ENCODE data around the gene TMPRSS6. TPM values are rescaled to one million over a fixed set of nuclear protein-coding genes. Genes with fewer than 3 reads are reported as not detected.

The TMPRSS6 gene
- total and polyA plus RNA-seq, 2 of the 8 experiments (the other 6 are each of a cell fraction or from before 2014, with no cell fraction given), result 0.02 TPM; not detected in 1

DNA sequence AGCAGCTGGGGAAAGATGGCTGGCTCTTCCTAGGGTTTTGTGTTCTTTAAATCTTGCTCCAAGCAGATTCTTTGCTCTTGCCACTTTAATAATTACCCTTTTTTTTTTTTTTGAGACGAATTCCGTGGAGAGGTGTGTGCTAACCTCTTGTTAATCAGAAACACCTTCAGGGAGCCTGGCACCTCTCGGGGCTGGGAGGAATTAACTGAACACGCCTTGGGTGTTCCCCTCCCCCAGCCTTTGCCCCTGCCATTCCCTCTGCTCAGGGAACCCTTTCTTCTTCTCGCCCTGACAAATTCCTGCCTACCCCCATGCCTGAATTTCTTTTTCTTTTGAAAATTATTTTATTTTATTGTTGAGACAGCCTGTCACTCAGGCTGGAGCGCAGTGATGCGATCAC is 17.5 kb downstream of the TMPRSS6 start:
- Histone ChIP-seq H3K9ac (replicated peaks in 1 of 4; ENCODE audit: extremely low read depth in 1 of 4, low read depth in 3 of 4, low read length in 3 of 4) (no peak overlapping the region), H2AK5ac (ENCODE audit: low read depth, low read length) (no peak overlapping the region), H3K18ac (ENCODE audit: extremely low read depth, low read length) (no peak overlapping the region; the same call in 1 of the 2 replicates), H4K91ac (replicated peaks; ENCODE audit: insufficient read length, low read length) (no peak overlapping the region), H3K79me1 (ENCODE audit: low read depth, low read length) (no peaks in the 10 kb centered on the region), H2AFZ (ENCODE audit: low read length) (0 out of 2 replicates have a peak overlapping the region, but pooled peaks have one; percentile 39), H4K5ac (ENCODE audit: insufficient read length, low read depth, low read length) (no peak overlapping the region), H3K27me3 (replicated peaks in 1 of 4; ENCODE audit: control insufficient read depth in 3 of 4, extremely low read depth in 1 of 4, insufficient read depth in 3 of 4, low read length in 3 of 4) (peaks cover 0 to 6% (median 3%) of the 10 kb centered on the region in 4 experiments; a peak in 3 of 7 replicates), H2BK12ac (ENCODE audit: low read depth, low read length) (no peak overlapping the region), H3K23ac (ENCODE audit: insufficient read length) (no peak overlapping the region), H3K56ac (replicated peaks; ENCODE audit: insufficient read length, low read depth, low read length) (no peak overlapping the region), H3K4me1 (replicated peaks in 1 of 4; ENCODE audit: control insufficient read depth in 3 of 4, insufficient read depth in 4 of 4, low read length in 3 of 4) (peaks cover 0 to 3% (median 0%) of the 10 kb centered on the region in 4 experiments; a peak in 2 of 7 replicates), H2BK20ac (ENCODE audit: low read length) (no peak overlapping the region), H3K36me3 (ENCODE audit: control insufficient read depth in 2 of 4, insufficient read depth in 4 of 4, low read length in 3 of 4) (no peaks in the 10 kb centered on the region), H2BK15ac (ENCODE audit: low read length) (no peak overlapping the region), H3K79me2 (ENCODE audit: control insufficient read depth in 1 of 2, insufficient read depth in 2 of 2, low read length in 2 of 2) (no peaks in the 10 kb centered on the region), H3K27ac (ENCODE audit: low read depth, low read length) (no peak overlapping the region), H2BK120ac (replicated peaks; ENCODE audit: low read depth, low read length) (no peak overlapping the region), H3K4me2 (ENCODE audit: insufficient read depth in 1 of 2, low read depth in 2 of 2, low read length in 2 of 2) (no peak overlapping the region), H3K23me2 (ENCODE audit: low read depth, low read length) (no peaks in the 10 kb centered on the region; the same call in 1 of the 2 replicates), H3K4me3 (ENCODE audit: extremely low read depth in 1 of 4, insufficient read depth in 2 of 4, low read depth in 3 of 4, low read length in 4 of 4) (no peak overlapping the region), H3K4ac (replicated peaks; ENCODE audit: insufficient read length, low read depth, low read length) (no peak overlapping the region), H3K14ac (ENCODE audit: insufficient read length) (no peak overlapping the region), H3K9me3 (ENCODE audit: insufficient read depth in 2 of 2, low read depth in 1 of 2, low read length in 1 of 2) (no peaks in the 10 kb centered on the region), H4K20me1 (replicated peaks in 1 of 2; ENCODE audit: control insufficient read depth in 1 of 2, insufficient read depth in 2 of 2, low read length in 2 of 2) (no peaks in the 10 kb centered on the region), H2BK5ac (ENCODE audit: low read depth, low read length) (no peak overlapping the region), H4K8ac (ENCODE audit: extremely low read depth, insufficient read depth, low read length) (no peak overlapping the region)
- POLR2A ChIA-PET (ENCODE audit: partially characterized antibody), result interaction anchor here (0.6 kb wide), 2 partner anchors 31 to 516 kb away, joined by 3 read pairs; no protein-coding TSS in a partner anchor
- TF ChIP-seq SIX5 (IDR thresholded peaks at IDR 0.05; ENCODE audit: low read depth, low read length), result no peak
- TF ChIP-seq KDM1A (IDR thresholded peaks at IDR 0.05; ENCODE audit: borderline replicate concordance, low read length), result no peak
- TF ChIP-seq YY1 (IDR thresholded peaks at IDR 0.05; ENCODE audit: low read depth, low read length), result no peak
- no peak for TF ChIP-seq SAP30 (IDR thresholded peaks at IDR 0.05; ENCODE audit: insufficient read depth, insufficient replicate concordance, low read length)
- no peak for TF ChIP-seq ASH2L (IDR thresholded peaks at IDR 0.05; ENCODE audit: low read length)
- TF ChIP-seq HDAC6 (IDR thresholded peaks at IDR 0.05; ENCODE audit: low read depth, low read length), result no peak
- DNase-seq (ENCODE audit: low read depth in 1 of 2, low spot score in 2 of 2) (no peak), FAIRE-seq (no peak)
- CTCF ChIA-PET (ENCODE audit: partially characterized antibody), result interaction anchor here (0.7 to 1.5 kb wide), 6 partner anchors 9 to 148 kb away, joined by 3 to 5 read pairs (median 3); no protein-coding TSS in a partner anchor
- WGBS, 2 experiments (ENCODE audit: extremely low coverage in 1 of 2, insufficient coverage in 1 of 2, insufficient read length in 1 of 2, insufficient replicate concordance in 2 of 2, low coverage in 1 of 2, low lambda C conversion rate in 2 of 2, missing lambda C conversion rate in 1 of 2), result 70% methylated on average over 5 of the region's 7 CpGs; no CpG with 5 or more reads in 1 of the 2 experiments
